ENCODE results near the gene AKR1C2.
"Not testable (repeated sequence)": the region's sequence is repeated elsewhere in the genome, so short reads cannot be mapped to it uniquely, and the experiment has no call there.

AKR1C2 gene

DNA sequence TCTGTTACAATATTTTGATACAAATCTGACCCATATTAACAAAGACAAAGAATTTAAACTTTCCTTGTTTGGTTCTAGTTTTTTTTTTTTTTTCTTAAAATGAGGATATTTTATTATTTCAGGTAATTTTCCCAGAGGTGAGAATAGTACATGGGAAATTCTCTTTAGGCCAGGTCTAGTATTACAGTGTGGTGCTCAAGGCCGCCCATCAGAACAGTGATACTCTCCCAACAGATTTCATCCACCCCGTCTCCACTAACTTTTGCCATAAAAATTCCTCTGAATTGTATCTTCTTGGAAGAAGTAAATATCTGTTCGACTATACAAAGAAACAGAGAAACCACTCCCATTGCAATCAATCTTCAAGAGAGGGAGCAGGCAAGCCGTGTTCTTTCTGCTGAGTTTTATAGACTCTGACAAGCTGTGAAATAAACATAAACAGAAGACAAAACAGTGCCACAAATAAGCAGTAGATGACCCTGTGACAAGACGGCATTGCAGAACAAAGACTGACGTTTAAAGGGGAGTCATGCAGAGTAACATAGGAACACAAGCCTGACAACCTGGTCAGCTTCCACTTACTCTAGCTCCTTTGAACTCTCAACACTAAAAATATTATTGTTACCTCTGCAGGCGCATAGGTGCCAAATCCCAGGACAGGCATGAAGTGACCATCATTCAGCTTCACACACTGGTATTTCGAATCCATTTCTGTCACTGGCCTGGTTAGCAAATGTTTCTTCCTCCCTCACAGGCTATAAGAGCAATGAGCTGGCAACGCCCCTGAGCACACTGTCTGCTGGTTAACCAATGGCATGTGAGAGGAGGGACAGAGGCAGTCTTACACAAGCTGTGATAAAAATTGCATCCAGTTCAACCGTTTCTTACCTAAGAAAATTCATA, at the start of gene AKR1C2:
Gene AKR1C2, minus strand, starts transcription at position 731 of the 903 bp plus-strand sequence. Its CDS starts 22 bp downstream, at position 709.
- H3K27ac ChIP-seq; H3K9me3 ChIP-seq; H3K4me1 ChIP-seq (ENCODE audit: control insufficient read depth in 1 of 2, insufficient read depth in 1 of 2, low read depth in 1 of 2, low read length in 1 of 2); H3K36me3 ChIP-seq; H3K27me3 ChIP-seq; H3K4me3 ChIP-seq (ENCODE audit: low read depth in 1 of 2, low read length in 1 of 2): not testable (repeated sequence)

DNA sequence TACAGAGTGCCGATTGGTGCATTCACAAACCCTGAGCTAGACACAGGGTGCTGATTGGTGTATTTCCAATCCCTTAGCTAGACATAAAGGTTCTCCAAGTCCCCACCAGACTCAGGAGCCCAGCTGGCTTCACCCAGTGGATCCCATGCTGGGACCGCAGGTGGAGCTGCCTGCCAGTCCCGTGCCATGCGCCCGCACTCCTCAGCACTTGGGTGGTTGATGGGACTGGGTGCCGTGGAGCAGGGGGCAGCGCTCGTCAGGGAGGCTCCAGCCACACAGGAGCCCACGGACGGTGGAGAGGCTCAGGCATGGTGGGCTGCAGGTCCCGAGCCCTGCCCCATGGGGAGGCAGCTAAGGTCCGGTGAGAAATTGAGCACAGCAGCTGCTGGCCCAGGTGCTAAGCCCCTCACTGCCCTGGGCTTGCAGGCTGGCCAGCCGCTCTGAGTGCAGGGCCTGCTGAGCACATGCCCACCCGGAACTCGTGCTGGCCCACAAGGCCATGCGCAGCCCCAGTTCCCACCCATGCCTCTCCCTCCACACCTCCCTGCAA, 49.4 kb upstream of the AKR1C2 start:
- not testable (repeated sequence) for H3K4me1 ChIP-seq (ENCODE audit: control insufficient read depth in 1 of 2, insufficient read depth in 1 of 2, low read depth in 1 of 2, low read length in 1 of 2); H3K27ac ChIP-seq; H3K27me3 ChIP-seq; H3K36me3 ChIP-seq; H3K4me3 ChIP-seq (ENCODE audit: low read depth in 1 of 2, low read length in 1 of 2); H3K9me3 ChIP-seq

DNA sequence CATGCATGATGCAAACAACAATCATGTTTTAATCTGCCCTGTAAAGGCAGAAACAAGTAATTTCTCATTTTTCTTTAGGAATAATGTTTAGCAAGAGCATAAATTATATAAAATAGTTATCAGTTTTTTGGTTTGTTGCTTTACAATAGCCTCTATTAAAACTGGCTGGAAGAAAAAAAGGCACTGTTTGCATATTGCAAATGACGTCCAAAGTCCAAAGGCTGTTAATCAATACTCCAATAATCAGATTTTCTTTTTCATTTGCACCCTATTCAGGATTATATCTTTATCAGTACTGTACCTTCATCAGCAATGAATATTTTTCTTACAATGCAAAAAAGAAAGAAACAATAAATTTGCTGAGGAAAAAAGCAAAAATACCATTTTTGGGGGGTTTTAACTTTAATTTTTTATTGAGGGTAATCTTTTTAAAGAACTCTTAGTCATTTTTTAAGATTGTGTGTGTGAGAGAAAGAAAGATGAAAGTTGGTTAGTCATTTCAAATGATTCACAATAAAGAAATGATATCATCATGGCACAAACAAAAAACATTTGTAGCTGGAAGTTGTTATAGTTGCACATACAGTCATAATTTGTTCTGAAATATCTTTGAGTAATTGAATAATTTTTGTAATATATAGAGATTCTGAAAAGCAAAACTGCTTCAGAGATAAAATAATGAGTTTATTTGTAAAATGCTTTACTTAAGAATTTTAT, 44.4 kb upstream of the AKR1C2 start:
- no peak overlapping the region for H3K27ac ChIP-seq
- no peaks in the 10 kb centered on the region for H3K36me3 ChIP-seq
- no peaks in the 10 kb centered on the region for H3K9me3 ChIP-seq
- H3K27me3 ChIP-seq: no peaks in the 10 kb centered on the region
- H3K4me1 ChIP-seq (ENCODE audit: control insufficient read depth in 1 of 2, insufficient read depth in 1 of 2, low read depth in 1 of 2, low read length in 1 of 2): no peaks in the 10 kb centered on the region
- no peak overlapping the region for H3K4me3 ChIP-seq (ENCODE audit: low read depth in 1 of 2, low read length in 1 of 2)
- TF ChIP-seq, protein P1, sequence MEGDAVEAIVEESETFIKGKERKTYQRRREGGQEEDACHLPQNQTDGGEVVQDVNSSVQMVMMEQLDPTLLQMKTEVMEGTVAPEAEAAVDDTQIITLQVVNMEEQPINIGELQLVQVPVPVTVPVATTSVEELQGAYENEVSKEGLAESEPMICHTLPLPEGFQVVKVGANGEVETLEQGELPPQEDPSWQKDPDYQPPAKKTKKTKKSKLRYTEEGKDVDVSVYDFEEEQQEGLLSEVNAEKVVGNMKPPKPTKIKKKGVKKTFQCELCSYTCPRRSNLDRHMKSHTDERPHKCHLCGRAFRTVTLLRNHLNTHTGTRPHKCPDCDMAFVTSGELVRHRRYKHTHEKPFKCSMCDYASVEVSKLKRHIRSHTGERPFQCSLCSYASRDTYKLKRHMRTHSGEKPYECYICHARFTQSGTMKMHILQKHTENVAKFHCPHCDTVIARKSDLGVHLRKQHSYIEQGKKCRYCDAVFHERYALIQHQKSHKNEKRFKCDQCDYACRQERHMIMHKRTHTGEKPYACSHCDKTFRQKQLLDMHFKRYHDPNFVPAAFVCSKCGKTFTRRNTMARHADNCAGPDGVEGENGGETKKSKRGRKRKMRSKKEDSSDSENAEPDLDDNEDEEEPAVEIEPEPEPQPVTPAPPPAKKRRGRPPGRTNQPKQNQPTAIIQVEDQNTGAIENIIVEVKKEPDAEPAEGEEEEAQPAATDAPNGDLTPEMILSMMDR (IDR thresholded peaks at IDR 0.05): no peak

DNA sequence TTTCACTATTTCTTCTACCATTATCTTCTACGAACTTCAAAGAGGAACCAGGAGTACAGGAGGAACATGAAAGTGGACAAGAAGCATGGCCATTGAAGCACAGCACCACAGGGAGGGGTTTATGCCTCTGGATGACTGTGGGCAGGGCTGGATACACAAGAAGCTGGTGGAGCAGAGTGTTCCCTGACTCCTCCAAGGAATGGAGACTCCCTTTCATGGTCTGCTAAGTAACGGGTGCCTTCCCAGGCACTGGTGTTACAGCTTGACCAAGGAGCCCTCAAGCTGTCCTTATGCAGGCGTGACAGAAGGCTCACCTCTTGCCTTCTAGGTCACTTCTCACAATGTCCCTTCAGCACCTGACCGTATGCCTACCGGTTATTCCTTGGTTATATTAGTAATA, 43.4 kb upstream of the AKR1C2 start:
- H3K27me3 ChIP-seq; H3K9me3 ChIP-seq; H3K4me3 ChIP-seq (ENCODE audit: low read depth in 1 of 2, low read length in 1 of 2); H3K36me3 ChIP-seq; H3K27ac ChIP-seq; H3K4me1 ChIP-seq (ENCODE audit: control insufficient read depth in 1 of 2, insufficient read depth in 1 of 2, low read depth in 1 of 2, low read length in 1 of 2): not testable (repeated sequence)

DNA sequence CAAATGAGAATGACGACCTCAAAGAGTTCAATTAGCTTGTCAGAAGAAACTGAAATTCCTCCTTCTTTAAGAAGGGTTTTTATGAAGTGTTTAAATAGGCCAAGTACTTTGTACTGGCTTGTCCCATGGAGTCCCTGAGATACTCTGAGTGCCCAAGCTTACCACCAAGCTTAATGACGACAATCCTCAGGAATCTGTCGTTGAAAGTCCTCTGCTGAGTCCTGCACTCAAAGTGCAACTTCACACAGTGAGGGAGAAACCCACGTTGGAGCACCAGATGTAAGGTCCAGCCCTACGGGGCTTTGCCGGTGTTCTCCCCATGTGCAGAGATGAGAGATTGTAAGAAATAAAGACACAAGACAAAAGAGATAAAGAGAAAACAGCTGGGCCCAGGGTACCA, 42.8 kb upstream of the AKR1C2 start:
- H3K9me3 ChIP-seq: no peaks in the 10 kb centered on the region
- H3K4me3 ChIP-seq (ENCODE audit: low read depth in 1 of 2, low read length in 1 of 2): no peak overlapping the region

DNA sequence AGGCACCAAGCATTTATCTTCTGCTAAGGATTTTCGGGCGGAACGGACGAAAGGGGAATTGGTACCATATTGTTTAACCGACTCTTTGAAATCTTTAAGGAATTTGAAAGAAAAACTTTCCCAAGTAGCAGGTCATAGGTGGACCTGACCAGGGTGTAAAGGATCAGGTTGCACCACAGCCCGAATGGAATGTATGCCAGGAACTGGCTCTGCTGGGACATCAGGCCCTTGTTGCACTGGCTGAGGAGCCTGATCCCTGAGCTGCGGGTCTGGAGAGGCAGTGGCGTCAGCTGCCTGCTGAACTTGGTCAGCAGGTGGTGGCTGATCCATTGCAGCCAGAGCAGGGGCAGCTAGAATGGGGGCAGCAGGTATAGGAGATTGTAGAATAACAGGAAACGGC, 41.4 kb upstream of the AKR1C2 start:
- no peaks in the 10 kb centered on the region for H3K36me3 ChIP-seq
- no peak overlapping the region for H3K27ac ChIP-seq
- H3K4me1 ChIP-seq (ENCODE audit: control insufficient read depth in 1 of 2, insufficient read depth in 1 of 2, low read depth in 1 of 2, low read length in 1 of 2): peaks cover 0 to 13% of the 10 kb centered on the region in 2 experiments
- H3K4me3 ChIP-seq (ENCODE audit: low read depth in 1 of 2, low read length in 1 of 2): no peak overlapping the region
- TF ChIP-seq, protein P1 (IDR thresholded peaks at IDR 0.05): no peak
- no peaks in the 10 kb centered on the region for H3K9me3 ChIP-seq
- no peaks in the 10 kb centered on the region for H3K27me3 ChIP-seq

More for the DNA sequence above, 42.8 kb upstream of the AKR1C2 start:
- Histone ChIP-seq H3K36me3 (no peaks in the 10 kb centered on the region), H3K27ac (no peak overlapping the region), H3K4me1 (ENCODE audit: control insufficient read depth in 1 of 2, insufficient read depth in 1 of 2, low read depth in 1 of 2, low read length in 1 of 2) (peaks cover 0 to 9% of the 10 kb centered on the region in 2 experiments), H3K27me3 (no peaks in the 10 kb centered on the region)
- TF ChIP-seq, protein P1 (IDR thresholded peaks at IDR 0.05): no peak

DNA sequence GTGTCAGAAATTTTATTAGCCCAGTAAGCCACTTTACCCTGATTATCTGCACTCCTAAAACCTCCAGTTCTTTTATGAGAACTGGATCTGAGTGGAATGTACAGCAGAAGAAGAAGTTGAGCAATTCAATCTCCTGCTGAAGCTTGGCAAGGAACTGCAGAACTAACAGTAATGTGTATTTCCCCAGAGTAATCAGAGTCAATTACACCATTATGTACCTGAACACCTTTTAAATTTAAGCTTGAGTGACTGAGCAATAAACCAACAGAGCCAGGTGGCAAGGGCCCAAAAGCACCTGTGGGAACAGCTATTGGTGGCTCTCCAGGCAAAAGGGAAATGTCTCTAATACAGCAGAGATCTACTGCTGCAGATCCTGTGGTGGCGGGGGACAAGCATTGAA, 40.1 kb upstream of the AKR1C2 start:
- H3K27me3 ChIP-seq: no peaks in the 10 kb centered on the region
- peaks cover 0 to 13% of the 10 kb centered on the region in 2 experiments for H3K4me1 ChIP-seq (ENCODE audit: control insufficient read depth in 1 of 2, insufficient read depth in 1 of 2, low read depth in 1 of 2, low read length in 1 of 2)
- no peaks in the 10 kb centered on the region for H3K9me3 ChIP-seq
- TF ChIP-seq, protein P1 (IDR thresholded peaks at IDR 0.05): no peak
- H3K27ac ChIP-seq: no peak overlapping the region
- H3K4me3 ChIP-seq (ENCODE audit: low read depth in 1 of 2, low read length in 1 of 2): no peak overlapping the region
- no peaks in the 10 kb centered on the region for H3K36me3 ChIP-seq

All from neutrophil (primary cell).